ENCODE data around the gene TASP1.

TASP1 gene

GRCh38 chr20:13567663-13568062 is 71.1 kb downstream of the TASP1 start:
- peak in 1 of 2 donors; percentile 47 for DNase-seq (ENCODE audit: low read depth in 2 of 2)
- no peak overlapping the region for H3K4me3 ChIP-seq (replicated peaks in 1 of 2; ENCODE audit: low read depth in 2 of 2, low read length in 2 of 2)
- TF ChIP-seq, protein P1, sequence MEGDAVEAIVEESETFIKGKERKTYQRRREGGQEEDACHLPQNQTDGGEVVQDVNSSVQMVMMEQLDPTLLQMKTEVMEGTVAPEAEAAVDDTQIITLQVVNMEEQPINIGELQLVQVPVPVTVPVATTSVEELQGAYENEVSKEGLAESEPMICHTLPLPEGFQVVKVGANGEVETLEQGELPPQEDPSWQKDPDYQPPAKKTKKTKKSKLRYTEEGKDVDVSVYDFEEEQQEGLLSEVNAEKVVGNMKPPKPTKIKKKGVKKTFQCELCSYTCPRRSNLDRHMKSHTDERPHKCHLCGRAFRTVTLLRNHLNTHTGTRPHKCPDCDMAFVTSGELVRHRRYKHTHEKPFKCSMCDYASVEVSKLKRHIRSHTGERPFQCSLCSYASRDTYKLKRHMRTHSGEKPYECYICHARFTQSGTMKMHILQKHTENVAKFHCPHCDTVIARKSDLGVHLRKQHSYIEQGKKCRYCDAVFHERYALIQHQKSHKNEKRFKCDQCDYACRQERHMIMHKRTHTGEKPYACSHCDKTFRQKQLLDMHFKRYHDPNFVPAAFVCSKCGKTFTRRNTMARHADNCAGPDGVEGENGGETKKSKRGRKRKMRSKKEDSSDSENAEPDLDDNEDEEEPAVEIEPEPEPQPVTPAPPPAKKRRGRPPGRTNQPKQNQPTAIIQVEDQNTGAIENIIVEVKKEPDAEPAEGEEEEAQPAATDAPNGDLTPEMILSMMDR (IDR thresholded peaks at IDR 0.05; ENCODE audit: low read depth, low read length): no peak

DNA sequence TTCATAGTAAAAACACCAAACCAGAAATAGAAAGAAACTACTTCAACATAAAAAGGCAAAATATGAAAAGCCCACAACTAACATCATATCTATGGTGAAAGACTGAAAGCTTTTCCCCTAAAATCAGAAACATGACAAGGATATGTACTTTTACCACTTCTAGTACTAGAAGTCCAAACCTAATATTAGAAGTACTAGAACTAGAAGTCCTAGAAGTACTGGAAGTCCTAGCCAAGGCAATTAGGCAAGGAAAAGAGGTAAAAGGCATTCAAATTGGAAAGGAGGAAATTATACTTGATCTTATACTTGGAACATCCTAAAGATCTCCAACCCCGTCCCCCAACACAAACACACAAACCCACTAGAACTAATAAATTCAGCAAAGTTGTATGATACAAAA is 74.9 kb downstream of the TASP1 start:
- no peak for DNase-seq (ENCODE audit: low read depth in 2 of 2)
- no peak overlapping the region for H3K4me3 ChIP-seq (replicated peaks in 1 of 2; ENCODE audit: low read depth in 2 of 2, low read length in 2 of 2)
- TF ChIP-seq, protein P1 (IDR thresholded peaks at IDR 0.05; ENCODE audit: low read depth, low read length): no peak

- no peak overlapping the region for H3K4me3 ChIP-seq (replicated peaks in 1 of 2; ENCODE audit: low read depth in 2 of 2, low read length in 2 of 2)
- TF ChIP-seq, protein P1 (IDR thresholded peaks at IDR 0.05; ENCODE audit: low read depth, low read length): no peak
- DNase-seq (ENCODE audit: low read depth in 2 of 2): peak; percentile 11 to 45
Observed at GRCh38 chr20:13554706-13555105, 84.0 kb downstream of the TASP1 start.

- DNase-seq (ENCODE audit: low read depth in 2 of 2): peak; percentile 27 to 33
- TF ChIP-seq, protein P1 (IDR thresholded peaks at IDR 0.05; ENCODE audit: low read depth, low read length): no peak
- H3K4me3 ChIP-seq (replicated peaks in 1 of 2; ENCODE audit: low read depth in 2 of 2, low read length in 2 of 2): no peak overlapping the region
Observed at GRCh38 chr20:13554076-13554475, 84.7 kb downstream of the TASP1 start.

- TF ChIP-seq, protein P1 (IDR thresholded peaks at IDR 0.05; ENCODE audit: low read depth, low read length): no peak
- no peak overlapping the region for H3K4me3 ChIP-seq (replicated peaks in 1 of 2; ENCODE audit: low read depth in 2 of 2, low read length in 2 of 2)
- DNase-seq (ENCODE audit: low read depth in 2 of 2): peak in 1 of 2 donors; percentile 16
Observed at GRCh38 chr20:13552061-13552460, 86.7 kb downstream of the TASP1 start.

- no peak overlapping the region for H3K4me3 ChIP-seq (replicated peaks in 1 of 2; ENCODE audit: low read depth in 2 of 2, low read length in 2 of 2)
- TF ChIP-seq, protein P1 (IDR thresholded peaks at IDR 0.05; ENCODE audit: low read depth, low read length): no peak
- DNase-seq (ENCODE audit: low read depth in 2 of 2): no peak
Observed at GRCh38 chr20:13549451-13549850, 89.3 kb downstream of the TASP1 start.

DNA sequence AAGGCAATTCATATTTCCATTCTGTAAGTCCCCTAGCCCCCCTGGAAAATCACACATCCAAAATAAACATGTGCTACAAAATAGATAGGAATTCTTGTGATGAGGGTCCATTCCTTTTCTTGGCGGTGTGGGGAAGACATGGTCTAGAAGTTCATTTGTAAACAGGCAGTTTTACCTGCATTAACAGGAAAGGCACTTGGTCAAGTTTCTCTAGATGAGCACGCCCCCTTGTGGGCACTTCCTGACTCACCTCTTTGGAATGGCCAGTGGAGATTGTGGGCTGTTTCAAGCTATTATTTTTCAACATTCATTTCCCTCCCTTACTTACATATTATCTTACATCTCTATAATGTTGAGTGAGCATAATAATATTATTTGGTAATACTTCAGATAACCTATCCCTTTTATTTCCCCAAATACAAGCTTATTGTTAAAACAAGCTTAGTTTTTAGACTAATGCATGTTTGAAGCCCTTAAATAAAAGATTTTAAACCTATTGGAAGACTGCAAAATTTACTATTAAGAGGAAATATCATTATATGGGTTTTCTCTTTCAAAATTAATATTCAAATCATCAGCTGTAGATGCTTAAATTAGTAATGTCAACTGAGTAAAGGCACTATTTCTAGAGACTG is 92.1 kb downstream of the TASP1 start:
- peak; percentile 81 to 86 for DNase-seq (ENCODE audit: low read depth in 2 of 2)
- TF ChIP-seq, protein P1 (IDR thresholded peaks at IDR 0.05; ENCODE audit: low read depth, low read length): peak; percentile 65
- H3K4me3 ChIP-seq (replicated peaks in 1 of 2; ENCODE audit: low read depth in 2 of 2, low read length in 2 of 2): no peak overlapping the region

Measured in cardiac fibroblast (primary cell).